Thyroid gland (tissue), 4 donors: ENCODE measurements around the gene TBC1D16.
"Not testable (repeated sequence)": the region's sequence is repeated elsewhere in the genome, so short reads cannot be mapped to it uniquely, and the experiment has no call there.

ENCODE experiments used
- CTCF ChIP-seq, 6 experiments: fragments of 200-600 bp in 3 of 6; fragments of 450-650 bp in 3 of 6; sonication (generic) in 3 of 6; IDR thresholded peaks; one replicate each; pipeline ENCODE4 v1.5.1; 2016 to 2019; ENCODE audit warnings: antibody characterized with exemption in 6 of 6, mild to moderate bottlenecking in 2 of 6, inconsistent platforms in 1 of 6, moderate library complexity in 1 of 6
- POLR2A ChIP-seq, 2 donors: fragments of 450-650 bp; IDR thresholded peaks; one replicate each; pipeline ENCODE4 v1.6.1; 2017; ENCODE audit warnings: antibody characterized with exemption in 2 of 2, mild to moderate bottlenecking in 2 of 2, moderate library complexity in 1 of 2

- not testable (repeated sequence) for TF ChIP-seq POLR2A, CTCF (IDR thresholded peaks at IDR 0.05)
These were observed 79.3 kb downstream of the TBC1D16 start for GRCh38 chr17:79956441-79956735.
